HG02852 (cell line): Measurements from ENCODE around the gene KCNIP3.
"Not testable (repeated sequence)": the region's sequence is repeated elsewhere in the genome, so short reads cannot be mapped to it uniquely, and the experiment has no call there.

Experiments used
- ATAC-seq: cut with Tn5 transposase; IDR thresholded peaks from one replicate; pipeline ENCODE4 v1.9.1; 2021; ENCODE audit warnings: mild to moderate bottlenecking, moderate library complexity; ENCODE audit not compliant: unreplicated experiment

The KCNIP3 gene

DNA sequence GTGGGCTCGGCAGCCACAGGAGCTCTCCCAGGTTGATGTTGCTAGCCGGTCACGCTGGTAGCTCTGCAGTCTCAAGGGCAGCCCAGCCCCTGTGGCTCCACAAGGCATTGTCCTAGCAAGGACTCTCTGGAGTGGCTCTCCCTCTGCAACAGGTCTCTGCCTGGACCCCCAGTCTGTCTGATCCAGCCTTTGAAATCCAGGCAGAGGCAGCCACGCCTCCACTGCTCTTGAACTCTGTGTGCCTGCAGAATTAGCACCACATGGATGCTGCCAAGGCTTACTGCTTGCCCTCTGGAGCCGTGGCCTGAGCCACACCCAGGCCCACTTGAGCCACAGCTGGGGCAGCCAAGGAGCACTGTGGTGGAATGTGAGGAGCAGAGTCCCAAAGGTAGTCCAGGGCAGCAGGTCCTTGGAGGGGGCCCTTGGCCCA, 62.4 kb downstream of the KCNIP3 start:
- no peak for ATAC-seq

DNA sequence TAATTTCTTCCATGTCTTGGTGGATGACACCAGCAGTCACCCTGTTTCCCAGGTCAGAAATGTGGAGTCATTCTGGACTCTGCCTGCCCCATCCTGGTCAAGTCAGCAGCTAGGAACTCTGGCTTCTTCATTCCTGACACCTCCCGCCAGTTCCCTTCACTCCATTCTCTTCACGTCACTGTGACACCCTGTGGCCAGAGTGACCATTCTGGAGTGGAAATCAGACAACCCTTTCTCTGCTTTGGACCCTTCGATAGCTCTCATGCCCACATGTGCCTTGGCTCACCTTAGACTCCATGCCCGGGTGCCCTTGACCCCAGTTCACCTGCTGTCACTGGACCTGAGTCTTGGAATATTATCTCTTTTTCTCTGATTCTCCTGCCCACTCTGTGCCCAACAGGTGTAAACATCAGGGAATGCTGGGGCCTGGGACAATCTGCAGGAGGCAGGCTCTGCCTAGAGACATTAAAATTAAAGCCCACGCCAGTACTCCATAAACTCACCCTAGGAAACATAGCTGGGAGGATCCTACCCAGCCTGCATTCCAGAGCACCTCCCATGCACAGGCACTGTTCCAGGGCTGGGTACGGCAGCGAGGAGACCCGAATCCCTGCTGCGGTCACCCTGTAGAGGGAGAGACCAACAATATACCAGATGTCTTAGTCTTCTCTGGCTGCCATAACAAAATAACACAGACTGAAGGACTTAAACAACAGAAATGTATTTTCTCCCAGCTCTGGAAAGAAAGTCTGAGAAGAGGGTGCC, 64.3 kb downstream of the KCNIP3 start:
- no peak for ATAC-seq

DNA sequence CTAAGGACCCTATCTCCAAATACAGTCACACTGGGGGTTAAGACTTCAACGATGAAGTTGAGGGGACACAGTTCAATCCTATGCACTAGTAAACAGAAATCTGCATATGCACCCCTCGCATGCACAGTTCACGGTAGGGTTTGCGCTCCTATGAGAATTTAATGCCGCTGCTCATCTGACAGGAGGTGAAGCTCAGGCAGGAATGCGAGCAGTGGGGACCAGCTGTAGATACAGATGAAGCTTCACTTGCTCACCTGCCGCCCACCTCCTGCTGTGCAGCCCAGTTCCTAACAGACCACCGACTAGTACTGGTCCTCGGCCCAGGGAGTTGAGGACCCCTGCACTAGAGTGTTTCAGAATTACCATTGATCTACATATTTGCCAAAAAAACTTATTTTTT, 65.3 kb downstream of the KCNIP3 start:
- no peak for ATAC-seq

DNA sequence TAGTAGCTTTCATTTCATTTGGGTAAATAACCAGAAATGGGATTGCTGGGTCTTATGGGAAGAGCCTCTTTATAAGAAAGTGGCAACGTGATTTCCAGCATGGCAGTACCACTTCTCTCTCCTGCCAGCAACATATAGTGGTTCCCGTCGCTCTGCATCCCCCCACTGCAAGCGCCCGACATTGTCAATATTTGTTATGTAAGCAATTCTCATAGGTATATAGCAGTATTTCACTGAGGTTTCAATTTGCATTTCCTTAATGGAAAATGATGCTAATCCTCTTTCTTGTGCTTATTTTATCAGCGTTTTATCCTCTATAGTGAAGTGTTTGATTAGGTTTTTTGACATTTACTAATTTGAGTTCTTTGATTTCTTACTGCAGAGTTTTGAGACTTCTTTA, 69.4 kb downstream of the KCNIP3 start:
- no peak for ATAC-seq

DNA sequence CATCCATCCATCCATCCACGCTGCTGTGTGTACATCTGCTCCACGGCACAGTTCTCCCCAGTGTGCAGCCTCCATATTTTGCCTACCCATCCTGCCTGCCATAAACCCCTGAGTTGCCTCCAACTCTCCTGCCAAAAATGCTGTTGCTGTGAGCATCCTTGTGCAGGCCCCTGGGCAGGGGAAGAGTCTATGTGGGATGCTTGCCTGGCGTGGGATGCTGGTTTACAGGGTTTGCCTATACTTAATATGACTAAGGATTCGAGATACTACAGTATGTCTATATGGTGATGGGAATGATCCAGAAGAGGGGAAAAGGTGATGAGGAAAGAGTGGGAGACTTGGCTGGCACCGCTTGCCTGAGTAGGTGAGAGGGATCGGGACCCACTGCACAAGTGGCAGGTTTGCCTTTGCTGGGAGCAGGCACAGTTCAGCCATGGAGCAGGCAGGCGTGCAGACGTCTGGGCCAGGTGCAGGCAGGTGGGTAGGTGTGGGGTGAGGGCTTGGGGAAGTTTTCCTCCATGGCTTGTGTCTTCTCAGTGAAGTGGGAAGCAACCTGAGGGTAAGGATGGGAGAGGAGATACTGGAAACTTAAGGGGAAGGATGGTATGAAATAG, 75.2 kb downstream of the KCNIP3 start:
- ATAC-seq: no peak

DNA sequence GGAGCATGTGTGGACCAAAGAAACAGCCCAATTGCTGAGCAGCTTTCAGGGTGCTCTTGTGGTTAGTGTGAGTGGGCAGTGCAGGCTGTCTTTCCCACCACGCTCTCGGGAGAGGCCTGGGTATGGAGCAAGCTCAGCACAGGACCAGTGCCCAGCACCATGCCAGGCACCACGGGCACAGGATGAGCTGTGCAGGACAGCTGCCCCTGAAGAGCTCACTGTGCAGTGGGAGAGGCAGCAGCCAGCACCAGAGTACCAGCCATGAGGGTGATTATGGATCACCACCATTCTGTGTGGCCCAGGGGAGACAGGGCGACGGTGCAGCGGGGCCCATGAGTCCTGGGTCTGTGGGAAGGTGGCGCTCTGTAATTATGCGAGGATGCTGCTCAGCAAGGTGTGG, 75.7 kb downstream of the KCNIP3 start:
- ATAC-seq: no peak

DNA sequence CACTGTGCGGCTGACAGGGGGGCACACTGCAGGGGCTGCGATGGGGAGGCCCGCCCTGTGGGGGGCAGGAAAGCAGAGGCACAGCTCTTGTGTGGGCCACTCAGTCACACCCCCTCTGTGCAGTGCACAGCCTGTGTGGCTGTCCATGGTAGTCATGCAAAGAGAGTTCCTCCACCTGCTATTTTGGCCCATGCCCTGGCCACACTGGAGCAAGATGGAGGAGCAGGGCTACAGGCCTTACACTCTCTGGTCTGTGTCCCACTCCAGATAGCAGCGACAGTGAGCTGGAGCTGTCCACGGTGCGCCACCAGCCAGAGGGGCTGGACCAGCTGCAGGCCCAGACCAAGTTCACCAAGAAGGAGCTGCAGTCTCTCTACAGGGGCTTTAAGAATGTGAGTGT, 76.9 kb downstream of the KCNIP3 start:
- ATAC-seq: no peak

DNA sequence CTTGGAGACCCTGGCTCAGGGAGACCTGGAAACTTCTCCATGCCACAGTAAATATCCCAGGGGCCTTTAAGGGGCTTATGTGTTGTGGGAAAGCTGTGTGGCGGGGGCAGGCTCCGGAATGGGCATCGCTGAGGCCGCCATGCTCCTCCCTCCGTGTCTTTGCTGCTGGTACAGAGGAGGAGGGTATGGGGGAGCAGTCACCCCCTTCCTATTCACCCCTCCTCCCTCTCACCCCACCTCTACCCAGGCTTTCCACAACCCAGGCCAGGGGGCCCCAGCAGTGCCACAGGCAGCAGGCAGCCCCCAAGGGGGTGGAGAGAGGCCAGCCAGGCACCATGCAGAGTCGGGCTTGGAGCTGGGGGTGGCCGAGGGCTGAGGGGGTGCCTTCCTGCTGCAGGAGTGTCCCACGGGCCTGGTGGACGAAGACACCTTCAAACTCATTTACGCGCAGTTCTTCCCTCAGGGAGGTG, 77.3 kb downstream of the KCNIP3 start:
- ATAC-seq: no peak

DNA sequence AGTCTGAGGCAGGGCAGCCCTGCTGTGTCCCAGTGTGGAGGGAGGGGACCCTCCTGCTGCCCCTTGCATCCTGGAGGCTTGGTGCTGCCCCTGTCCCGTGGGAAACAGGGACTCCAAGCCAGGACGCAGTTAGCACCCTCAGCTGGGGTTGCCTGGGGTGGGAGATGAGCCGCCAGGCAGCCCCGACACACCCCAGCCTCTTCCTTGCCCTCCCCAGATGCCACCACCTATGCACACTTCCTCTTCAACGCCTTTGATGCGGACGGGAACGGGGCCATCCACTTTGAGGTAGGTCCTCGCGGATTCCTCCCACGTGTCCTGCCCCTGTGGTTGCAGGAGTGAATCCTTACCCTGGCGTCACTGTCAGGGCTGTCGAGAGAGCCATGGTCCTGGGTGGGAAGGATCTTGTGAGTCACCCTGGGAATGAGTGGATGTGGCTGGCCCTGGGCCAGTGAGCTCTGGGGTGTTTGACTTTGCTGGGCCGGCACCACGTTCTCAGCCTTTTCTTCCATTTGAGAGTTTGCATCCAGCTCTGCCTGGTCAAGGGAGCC, 77.8 kb downstream of the KCNIP3 start:
- no peak for ATAC-seq

DNA sequence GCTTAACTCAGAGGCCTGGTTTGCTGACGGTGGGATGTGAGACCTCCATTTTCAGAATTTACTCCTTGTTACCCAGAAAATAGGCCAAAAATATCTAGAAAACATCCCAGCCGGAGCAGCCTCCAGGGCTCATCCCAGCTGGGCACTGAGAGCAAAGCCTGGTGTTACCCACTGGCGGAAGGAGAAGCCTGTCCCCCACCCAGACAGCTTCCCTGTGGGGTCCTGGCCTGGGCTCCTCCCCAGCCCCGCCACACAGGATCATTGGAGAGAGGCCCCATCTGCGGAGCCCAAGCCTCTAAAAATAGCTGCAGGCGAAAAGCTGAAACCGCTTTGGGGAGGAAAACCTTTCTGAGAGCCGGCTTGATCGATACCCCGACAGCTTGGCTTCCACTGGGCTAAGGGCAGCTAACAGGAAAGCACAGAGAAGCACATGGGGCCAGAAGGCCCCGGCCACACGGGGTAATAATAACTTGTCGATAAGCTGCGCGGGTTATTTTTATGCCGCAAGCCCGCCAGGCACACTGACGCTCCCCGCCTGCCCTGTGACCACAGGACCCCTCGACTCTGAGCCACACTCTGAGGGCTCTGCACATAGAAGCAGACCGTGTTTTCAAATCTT, 78.5 kb downstream of the KCNIP3 start:
- ATAC-seq: no peak

DNA sequence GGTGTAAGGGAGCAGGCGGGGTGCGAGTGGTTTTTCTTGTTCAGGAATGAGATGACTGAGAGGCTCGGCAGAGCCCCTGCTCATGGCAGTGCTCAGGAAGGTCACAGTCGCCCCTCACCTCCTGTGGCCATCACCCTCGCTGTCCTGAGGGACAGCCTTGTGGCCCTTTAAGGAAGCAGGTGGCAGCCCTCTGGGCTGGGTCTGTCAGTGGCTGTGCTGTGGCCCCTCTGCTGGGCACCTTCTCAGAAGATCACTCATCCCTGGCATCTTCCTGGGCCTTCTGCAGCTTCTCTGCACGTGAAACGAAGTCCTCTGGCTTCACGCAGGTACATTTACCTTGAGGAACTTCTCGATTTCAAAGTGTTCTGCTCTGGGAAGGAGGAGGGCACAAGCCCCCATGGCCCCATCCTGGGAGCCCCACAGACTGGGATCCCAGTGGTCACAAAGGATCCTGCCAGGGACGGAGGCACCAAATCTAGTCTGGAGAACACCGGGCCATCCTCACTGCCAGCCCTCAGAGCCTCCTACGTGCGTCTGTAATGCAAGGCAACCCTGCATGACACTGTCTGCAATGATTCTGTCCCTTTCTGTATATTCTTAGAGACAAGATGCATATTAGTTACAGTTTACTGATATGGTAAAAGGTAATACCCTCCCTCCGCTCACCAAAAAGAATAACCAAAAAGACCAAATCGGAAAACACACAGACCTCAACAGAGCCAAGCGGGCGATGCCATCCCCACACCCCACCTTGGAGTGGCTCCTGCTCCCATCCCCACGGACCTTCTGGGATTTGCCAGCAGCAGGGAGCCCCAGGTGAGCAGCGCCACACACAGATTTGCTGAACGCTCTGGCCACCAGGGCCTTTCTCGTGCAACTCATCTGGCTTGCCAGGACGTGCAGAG, 79.4 kb downstream of the KCNIP3 start:
- no peak for ATAC-seq

DNA sequence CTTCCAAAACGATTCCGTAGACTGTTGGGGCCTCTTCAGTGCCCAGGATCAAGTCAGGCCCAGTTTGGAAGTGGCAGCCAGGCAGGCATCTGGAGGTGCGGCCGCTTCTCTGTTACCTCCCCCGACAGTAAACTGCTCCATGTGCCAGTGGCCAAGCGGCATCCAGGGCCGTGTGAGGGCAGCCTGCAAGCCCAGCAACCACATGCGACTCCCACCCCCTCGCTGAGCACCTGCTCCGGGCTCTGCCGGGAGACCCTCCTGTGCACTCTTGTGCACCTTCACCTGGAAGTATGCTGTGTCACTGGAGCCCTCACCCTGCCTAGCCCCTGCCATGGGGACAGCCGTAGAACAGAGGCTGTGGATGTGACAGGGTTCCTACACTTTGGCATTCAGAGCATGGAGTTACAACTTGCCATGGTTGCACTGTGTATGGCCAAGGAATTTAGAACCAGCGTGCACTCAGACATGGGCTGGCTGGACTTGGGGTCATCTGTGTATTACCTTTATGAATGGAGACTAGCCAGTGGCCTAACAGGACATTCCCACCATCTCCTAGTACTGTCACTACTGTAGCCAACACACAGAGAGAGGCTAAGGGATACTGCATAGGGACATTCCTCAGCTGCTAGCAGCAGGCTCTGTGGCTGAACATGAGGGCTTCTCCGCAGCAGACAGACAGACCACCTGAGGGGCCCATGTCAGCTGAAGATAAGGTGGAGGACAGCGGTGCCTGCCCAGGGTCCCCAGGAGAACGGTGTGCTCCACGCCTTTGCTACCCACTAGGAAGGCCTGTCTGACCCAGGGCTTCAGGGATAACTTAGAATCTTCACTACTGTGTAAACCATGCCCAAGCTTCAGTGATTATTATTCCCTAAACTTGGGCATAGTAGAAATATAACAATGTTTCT, 80.3 kb downstream of the KCNIP3 start:
- ATAC-seq: no peak

DNA sequence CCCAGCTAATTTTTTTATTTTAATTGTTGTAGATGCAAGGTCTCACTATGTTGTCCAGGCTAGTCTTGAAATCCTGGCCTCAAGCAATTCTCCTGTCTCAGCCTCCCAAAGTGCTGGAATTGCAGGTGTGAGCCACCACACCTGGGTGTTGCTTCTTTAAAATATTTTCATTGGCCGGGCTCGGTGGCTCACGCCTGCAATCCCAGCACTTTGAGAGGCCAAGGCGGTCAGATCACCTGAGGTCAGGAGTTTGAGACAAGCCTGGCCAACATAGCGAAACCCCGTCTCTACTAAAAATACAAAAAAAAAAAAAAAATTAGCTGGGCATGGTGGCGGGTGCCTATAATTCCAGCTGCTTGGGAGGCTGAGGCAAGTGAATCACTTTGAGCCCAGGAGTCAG, 81.1 kb downstream of the KCNIP3 start:
- ATAC-seq: not testable (repeated sequence)

DNA sequence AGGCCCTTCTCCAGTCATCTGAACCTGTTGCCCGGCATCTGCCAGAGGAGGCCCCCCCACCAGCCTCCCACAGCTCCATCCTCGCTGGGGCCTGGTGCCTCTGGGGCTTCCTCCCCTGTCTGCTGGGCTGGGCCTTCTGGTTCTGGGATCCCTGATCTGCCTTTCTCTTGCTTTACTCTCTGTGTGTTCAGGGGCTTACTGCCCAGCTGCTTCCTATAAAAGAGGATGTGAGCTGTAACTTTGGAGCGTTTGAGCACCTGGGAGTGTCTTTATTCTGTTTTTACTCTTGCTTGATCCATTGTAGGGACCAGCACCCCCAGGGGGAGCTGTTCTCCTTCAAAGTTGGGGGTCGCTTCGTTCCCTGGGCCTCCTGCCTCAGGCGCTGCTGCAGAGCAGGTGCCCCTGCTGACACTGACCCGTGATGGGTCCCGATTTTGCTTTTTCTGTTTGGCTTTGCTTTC, 82.3 kb downstream of the KCNIP3 start:
- ATAC-seq: no peak

DNA sequence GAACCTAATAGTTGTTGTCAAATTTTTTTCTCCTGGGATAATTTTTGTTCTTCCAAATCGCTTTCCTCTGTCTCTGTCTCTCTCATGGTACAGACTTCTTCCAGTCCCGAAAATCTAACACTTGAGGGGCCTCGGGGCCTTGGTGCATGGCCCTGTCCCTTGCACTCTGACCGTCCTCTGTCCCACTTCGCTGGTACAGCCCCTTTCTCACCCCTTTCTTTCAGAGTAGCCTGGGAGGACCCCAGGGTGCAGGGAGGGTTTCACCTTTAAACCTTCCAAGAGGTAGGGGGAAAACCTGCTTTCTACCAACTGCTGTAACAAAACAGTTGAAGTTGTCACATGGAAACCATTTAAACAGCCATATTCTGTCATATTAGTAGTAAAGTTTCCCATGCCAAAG, 83.1 kb downstream of the KCNIP3 start:
- ATAC-seq: no peak

DNA sequence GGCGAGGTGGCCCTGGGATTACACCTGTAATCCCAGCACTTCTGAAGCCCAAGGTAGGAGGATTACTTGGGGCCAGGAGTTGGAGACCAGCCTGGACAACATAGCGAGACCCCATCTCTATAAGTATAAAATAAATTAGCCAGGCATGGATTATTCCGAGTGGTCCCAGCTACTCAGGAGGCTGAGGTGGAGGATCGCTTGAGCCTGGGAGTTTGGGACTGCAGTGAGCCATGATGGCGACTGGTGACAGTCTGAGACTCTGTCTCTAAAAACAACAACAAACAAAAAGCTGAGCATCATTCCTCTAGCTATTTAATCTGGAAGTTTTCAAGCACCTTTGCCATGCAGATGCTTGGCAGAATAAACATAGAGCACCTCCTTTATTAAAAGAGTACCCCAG, 83.6 kb downstream of the KCNIP3 start:
- no peak for ATAC-seq

DNA sequence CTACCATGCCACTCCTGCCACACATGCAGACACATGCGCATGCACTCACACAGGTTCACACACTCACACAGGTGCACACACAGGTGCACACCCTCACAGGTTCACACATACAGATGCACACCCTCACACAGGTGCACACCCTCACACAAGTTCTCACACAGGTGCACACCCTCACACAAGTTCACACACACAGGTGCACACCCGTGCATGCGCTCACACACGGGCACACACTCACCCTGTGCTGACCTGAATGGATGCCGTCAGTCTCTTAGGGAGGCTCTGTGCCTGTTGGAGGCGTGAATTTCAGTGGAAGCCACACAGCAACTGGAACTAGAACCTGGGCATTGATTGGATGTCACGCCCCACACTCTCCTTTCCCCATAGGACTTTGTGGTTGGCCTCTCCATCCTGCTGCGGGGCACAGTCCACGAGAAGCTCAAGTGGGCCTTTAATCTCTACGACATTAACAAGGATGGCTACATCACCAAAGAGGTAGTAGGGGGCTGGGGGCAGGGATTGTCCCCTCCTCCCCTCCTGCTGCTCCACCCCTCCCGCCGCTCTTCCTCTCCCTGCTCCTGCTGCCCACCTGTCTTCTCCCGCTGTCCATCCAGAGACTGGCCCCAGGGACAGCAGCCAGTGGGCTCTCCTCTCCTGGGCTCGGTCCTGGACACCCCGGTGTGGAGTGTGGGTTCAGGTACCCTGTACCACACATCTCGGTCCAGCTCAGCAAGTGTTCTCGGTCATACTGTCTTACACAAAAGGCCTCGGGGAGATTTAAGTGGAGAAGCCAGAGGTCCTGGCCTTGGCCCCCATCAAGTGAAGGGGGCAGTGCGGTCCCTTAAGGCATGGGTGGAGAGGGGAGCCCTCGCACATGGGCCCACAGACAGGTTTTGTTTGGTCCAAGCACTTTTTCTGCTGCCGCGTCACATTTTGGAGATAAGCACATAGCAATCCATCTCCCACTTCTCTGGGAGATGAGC, 84.4 kb downstream of the KCNIP3 start:
- ATAC-seq: no peak

DNA sequence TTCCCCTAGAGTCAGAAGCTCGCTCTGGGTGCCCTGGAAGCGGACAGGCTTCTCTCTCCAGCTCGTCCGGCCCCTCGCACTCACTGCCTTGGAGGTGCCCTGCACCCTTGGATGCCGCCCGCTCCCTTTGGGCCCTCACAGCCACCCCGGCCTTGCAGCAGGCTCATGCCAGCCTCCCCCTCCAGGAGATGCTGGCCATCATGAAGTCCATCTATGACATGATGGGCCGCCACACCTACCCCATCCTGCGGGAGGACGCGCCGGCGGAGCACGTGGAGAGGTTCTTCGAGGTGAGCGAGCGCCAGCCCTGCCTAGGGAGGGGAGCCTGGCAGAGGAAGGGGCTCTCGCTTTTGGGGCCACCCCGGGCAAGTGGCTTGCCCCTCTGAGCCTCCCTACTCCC, 85.0 kb downstream of the KCNIP3 start:
- no peak for ATAC-seq
